Activated naive CD4-positive, alpha-beta T cell treated with Interleukin-2 at 50 U/mL for 16 hours (primary cell): ENCODE results near the gene ENPP6.

Experiments used
- DNase-seq: peaks from one replicate; pipeline ENCODE4 v3.0.0-alpha.2; 2020

The ENPP6 gene

DNA sequence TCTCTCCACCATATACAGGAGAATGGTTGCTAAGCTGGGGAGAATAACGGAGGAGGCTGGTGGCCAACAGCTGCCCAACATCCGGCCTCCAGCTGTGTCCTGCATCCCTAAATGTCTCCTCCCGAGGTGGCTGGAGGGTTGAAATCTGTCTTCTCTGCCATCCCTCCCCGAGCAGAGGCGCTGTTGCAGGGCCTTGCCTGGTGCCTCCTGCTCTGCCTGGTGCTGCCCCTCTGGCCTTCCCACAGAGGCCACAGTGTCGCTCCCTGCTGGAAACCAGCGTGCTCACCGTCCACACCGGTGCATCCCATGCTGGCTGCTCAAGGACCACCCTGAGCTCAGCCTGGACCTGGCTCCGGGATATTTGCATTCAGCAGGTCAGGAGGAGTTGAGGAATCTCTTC lies 115.2 kb downstream of the ENPP6 start:
- no peak for DNase-seq

- no peak for DNase-seq
Measured at GRCh38 chr4:184101711-184102110, 116.0 kb downstream of the ENPP6 start.

- no peak for DNase-seq
Measured at GRCh38 chr4:184100297-184100885, 117.3 kb downstream of the ENPP6 start.

DNA sequence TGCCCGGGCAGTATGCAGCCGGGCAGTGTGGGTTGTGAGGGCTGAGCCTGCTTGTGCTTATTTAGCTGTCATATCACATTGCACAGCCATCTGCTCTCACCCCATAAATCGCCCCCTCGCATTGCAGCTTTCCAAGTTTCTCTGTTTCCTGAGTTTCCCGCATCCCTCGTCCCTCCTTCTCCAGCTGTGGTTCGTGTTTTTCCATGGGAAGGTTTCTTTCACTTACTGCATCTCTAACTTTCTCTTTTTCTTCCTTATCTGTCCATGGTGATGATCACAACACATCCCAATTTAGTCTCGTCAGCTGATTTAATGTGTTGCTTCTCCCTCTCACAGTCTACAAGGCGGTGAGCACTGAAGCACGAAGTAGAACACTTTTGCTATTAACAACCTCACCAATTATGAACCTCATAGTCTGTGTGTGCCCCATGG lies 118.1 kb downstream of the ENPP6 start:
- no peak for DNase-seq

DNA sequence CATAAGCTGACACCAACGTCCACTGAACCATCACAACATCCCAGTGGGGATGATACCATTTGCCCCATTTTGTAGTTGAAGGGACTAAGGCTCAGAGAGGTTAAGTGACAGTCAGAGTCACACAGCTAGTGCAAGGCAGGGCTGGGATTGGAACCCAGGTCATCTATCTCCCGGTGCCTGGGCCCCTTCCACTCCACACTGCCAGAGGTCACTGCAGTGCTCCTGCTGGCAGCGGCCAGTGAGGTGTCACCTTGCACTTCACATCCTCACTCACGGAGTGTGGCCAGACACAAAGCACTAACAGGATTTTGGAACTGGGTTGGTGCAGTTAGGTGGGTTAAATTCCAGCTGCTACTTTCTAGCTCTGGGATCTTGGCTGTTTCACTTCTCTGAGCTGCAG lies 118.7 kb downstream of the ENPP6 start:
- no peak for DNase-seq

- DNase-seq = no peak
Measured at GRCh38 chr4:184097815-184098214, 119.9 kb downstream of the ENPP6 start.

DNA sequence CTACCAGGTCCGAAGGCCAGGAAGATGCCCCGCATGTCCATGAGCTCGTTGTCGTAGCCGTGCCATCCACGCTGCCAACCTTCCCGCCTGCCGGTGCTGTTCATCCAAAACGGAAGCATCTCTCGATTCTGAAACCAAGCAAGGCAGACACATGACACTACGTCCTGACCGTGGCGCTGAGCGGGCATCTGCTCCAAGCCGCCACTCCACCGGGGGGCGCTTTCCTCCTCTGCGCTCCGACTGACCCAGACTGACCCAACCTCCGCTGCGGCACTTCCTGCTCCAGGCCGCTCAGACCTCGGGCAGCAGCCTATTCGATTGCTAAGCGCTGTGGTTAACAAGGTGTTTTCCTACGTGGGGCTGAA lies 120.5 kb downstream of the ENPP6 start:
- no peak for DNase-seq

DNA sequence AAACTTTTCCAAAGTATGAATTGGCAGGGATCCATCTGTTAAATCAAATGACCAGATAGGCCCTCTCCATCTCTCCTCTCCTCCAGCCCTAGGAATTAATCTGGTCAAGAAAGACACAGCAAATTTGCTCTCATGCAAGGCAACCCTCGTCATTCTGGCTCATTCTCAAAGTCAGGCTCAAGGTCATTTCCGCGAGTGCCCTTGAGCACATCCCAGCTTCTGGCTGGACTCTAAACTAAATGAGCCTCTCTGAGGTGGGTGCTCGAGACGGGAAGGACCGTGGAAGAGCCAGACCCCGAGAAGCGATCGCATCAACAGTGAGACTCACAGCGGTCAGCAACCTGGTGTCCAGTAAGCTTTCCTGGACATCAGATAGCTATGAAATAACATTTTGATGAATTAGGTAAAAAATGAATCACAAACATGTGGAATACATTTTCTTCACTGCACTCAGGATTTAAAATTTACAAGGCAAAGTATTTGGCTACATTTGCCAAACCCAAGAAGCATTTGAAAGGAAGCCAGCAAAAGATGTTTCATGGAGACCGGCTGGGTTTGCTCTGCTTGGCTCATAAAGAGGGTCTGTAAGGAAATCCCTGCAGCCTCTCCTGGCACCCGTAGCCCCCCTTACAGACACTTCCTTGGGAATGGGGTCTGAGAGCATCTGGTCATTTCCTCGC lies 121.0 kb downstream of the ENPP6 start:
- no peak for DNase-seq

- no peak for DNase-seq
Measured at GRCh38 chr4:184094532-184095159, 123.0 kb downstream of the ENPP6 start.

GRCh38 chr4:184091986-184092385 lies 125.7 kb downstream of the ENPP6 start:
- DNase-seq = no peak

- no peak for DNase-seq
Measured at GRCh38 chr4:184090571-184090970, 127.1 kb downstream of the ENPP6 start.

GRCh38 chr4:184080674-184081073 lies 137.0 kb downstream of the ENPP6 start:
- DNase-seq = no peak

DNA sequence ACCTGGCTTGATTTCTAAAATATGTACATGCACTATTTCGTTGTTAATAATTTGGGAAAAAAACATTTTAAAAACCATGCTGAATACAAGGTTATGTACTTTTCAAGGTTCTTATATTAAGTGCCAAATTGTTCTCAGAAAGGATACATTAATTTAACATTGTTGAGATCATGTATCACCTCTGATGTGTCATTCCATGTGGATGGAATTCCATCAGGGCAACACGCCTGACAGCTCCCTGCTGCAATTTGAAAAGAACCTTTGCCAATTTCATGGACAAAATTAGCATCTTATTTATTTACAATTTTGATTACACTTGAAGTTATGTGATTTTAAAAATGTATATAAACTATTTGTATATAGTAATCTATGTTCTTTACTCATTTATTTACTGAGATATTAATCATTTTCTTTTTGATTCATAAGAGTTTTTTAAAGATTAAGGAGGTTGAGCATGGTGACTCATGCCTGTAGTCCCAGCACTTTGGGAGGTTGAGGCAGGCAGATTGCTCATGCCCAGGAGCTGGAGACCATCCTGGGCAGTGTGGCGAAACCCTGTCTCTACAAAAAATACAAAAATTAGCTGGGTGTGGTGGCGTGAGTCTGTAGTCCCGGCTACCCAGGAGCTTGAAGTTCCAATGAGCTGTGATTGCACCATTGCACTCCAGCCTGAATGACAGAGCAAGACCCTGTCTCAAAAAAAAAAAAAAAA lies 142.8 kb downstream of the ENPP6 start:
- no peak for DNase-seq

GRCh38 chr4:184067931-184068554 lies 149.6 kb downstream of the ENPP6 start:
- no peak for DNase-seq

DNA sequence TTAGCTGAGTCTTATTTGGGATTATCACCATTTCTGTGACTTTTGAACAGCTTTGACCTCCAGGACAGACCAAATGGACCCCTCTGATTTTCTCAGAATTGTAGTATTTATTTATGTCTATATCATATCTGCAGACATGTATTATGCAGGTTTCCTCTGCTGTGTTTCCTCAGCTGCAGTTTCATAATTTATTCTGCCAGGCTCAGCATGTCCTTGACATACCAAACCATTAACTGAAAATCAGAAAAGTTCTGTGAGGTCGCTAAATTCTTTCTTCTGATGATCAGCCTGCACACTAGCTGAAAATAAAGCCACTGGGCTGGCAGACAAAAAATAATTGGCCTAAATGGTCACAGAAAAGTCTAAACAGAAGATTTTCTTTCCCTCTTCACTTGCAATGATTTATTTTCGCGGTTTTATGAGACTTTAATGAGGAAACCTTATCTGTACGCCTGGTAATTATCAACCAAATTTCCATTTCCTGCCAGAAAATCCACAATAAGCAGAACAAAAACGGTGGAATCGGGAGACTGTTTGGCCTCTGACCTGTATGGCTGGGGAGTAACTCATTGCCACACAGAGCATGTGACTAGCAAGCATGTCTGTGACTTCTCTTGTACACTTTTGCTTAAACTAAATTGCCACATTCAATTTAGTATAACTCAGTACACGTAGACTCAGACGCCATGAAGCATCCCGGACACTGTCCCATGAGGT lies 150.9 kb downstream of the ENPP6 start:
- no peak for DNase-seq

- no peak for DNase-seq
Measured at GRCh38 chr4:184064877-184065276, 152.8 kb downstream of the ENPP6 start.

GRCh38 chr4:184062769-184063168 lies 154.9 kb downstream of the ENPP6 start:
- no peak for DNase-seq

DNA sequence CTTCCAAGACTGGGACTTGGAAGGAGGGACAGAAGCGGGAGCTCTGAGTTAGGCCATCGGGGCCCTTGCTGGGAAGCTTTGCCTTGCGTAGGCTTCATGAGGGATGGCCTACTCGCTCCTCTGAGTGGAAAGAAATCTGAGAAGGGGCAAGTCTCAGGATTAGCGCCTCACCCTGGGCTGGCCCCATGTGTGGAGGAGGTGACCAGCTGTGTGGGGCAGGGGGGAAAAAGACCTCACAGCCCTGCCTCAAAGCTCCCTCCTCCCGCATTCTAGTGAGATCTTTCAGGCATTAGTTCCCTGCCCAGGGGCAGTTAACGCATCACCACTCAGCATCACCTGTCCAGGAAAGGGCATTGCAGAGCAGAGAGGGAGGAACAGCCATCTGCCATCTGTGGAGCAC lies 156.1 kb downstream of the ENPP6 start:
- DNase-seq = no peak

DNA sequence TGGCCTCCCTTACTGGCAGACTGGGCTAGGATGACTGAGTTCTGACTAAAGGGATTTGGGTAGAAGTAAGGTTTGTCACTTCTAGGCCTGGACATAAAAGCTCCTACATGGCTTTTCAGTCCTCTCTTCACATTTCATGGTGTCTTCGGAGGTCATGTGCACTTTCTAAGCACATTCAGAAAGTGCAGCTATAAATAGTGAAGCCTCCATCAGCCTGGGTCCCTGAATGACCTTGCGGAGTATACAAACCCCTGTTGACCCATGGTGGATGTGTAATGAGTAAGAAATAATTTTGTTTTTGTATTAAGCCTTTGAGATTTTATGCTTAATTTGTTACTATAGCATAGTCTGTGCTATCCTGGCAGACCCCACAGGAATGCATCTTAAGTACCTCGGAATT lies 158.6 kb downstream of the ENPP6 start:
- DNase-seq = no peak

GRCh38 chr4:184058026-184058425 lies 159.6 kb downstream of the ENPP6 start:
- DNase-seq = no peak

- no peak for DNase-seq
Measured at GRCh38 chr4:184056877-184057276, 160.8 kb downstream of the ENPP6 start.

GRCh38 chr4:184053434-184053833 lies 164.2 kb downstream of the ENPP6 start:
- DNase-seq = no peak

- no peak for DNase-seq
Measured at GRCh38 chr4:184052616-184053015, 165.1 kb downstream of the ENPP6 start.
